Jurkat, Clone E6-1 (cell line): ENCODE measurements around the gene ZMYND19.
A peak's percentile ranks its signal among the peaks of the same experiment; 100 is the strongest.
"Not testable (repeated sequence)": the region's sequence is repeated elsewhere in the genome, so short reads cannot be mapped to it uniquely, and the experiment has no call there.

Experiments used
- DNase-seq: peaks from one replicate; pipeline ENCODE4 v3.0.0-alpha.2; 2011; ENCODE audit warnings: low read depth, low spot score
- H3K4me3 ChIP-seq: 2 replicates; pipeline ENCODE4 v1.5.1; 2011; ENCODE audit warnings: mild to moderate bottlenecking, low read length, control low read depth, moderate library complexity

Gene ZMYND19

DNA sequence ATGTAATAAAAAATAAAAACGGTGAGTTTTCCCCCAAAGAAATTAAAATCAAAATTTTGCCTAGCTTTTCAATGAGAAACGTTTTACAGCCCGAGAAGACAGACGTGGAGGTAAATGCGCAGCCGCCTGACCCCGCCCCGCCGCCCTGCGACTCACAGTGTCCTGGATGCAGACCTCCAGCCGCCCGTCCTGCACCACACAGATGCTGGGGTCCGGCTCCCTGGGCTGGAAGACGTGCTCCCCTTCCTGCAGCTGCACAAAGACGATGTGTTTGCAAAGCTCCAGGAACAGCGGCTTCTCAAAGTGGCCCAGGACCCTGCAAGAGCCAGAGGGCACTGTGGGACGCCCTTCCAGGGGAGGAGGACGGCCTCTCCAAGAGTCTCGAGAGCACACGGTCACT, 47.8 kb downstream of the ZMYND19 start:
- no peak for DNase-seq
- no peak overlapping the region for H3K4me3 ChIP-seq

DNA sequence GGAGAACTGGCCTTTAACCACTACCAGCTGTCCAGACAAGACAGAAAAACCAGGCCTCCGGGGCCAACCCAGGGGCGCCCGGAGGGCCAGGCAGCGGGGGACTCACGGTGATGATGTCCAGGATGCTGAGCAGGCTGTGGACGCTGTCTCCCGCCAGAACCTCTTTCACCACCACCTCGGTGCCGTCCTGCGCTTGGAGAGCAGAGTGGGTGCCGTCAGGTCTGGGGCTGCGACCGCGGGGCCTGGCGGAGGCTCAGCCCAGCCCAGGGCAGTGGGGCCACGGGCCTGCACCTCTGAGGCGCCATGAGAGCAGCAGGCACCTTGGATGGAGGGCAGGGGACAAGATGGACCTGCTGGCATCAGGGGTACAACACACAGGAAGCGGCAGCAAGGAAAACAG, 49.8 kb downstream of the ZMYND19 start:
- no peak for DNase-seq
- H3K4me3 ChIP-seq, result no peak overlapping the region

DNA sequence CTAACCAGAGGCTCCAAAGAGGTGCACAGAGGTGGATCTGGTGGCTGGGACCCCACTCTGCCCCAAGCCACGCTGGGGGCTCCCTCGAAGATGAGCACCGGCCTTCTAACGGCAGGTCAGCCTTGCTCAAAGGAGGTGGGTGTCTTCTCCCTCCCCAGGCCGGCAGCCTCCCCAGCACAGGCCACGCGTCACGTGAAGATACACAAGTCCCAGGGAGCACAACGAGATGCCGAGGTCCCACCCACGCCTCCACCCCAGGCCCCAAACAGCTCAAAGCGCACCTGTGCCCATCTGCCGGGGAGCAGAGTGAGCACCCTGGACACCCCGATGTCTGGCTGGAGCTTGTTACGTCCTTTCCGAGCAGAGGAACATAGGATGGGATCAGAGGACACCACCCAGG, 52.3 kb downstream of the ZMYND19 start:
- H3K4me3 ChIP-seq, result no peak overlapping the region
- no peak for DNase-seq

DNA sequence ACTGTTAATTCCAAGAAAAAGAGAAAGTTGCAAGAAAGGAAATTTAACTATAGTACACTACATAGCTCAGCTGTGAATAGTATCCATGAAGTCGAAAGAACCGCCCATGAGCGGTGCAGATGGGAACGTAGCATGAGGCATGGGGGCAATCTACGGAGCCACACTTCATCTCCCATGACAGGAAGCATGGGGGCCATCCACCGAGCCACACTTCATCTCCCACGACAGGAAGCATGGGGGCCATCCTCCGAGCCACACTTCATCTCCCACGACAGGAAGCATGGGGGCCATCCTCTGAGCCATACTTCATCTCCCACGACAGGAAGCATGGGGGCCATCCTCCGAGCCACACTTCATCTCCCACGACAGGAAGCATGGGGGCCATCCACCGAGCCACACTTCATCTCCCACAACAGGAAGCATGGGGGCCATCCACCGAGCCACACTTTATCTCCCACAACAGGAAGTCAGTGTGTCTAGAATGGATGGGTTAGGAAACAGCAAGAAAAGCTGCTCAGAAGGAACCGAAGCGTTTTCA, 53.6 kb downstream of the ZMYND19 start:
- DNase-seq, result peak; percentile 62
- not testable (repeated sequence) for H3K4me3 ChIP-seq

DNA sequence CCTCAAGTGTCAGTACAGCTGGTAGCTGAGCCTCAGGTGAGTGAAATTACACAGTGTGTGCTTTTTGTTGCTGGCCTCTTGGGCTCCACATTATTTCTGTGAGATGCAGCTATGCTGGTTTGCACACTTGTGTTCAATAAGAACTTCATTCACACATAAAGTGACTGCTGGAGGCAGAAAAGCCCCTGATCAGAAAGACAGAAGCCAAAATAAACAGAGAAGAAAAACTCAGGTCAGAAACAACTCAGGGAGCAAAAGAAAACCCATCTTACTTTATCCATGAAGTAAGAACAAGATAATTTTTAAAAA, 55.2 kb downstream of the ZMYND19 start:
- no peak overlapping the region for H3K4me3 ChIP-seq
- DNase-seq, result no peak

DNA sequence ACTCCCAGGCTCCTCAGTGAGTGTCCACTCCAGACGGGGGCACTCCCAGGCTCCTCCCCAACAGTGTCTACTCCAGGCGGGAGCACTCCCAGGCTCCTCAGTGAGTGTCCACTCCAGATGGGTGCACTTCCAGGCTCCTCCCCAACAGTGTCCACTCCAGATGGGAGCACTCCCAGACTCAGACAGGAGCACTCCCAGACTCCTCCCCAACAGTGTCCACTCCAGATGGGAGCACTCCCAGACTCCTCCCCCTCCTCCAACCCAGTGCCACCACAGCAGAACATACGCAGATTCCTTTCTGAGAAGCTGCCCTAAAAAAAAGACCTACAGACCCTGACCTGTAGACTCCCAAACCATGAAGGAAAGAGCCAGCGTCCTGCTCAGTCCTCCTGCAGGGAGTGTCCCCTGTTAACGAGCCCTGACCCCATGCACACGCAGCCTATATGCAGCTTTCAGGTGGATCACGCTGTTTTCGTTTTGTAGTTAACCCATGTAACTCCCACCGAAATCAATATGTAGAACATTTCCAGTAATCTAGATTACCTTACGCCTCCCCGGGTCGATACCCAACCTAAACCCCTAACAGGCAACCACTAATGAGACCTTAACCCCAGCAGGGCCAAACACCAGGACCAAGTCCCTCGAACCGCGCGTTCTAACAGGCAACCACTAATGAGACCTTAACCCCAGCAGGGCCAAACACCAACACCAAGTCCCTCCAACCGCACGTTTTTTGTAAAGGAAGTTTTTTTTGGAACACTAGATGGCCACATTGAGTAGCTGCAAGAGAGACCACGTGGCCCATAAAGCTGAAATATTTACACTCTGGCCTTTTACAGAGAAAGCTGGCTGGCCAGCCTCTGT, 55.8 kb downstream of the ZMYND19 start:
- H3K4me3 ChIP-seq, result no peak overlapping the region
- peak; percentile 44 for DNase-seq

DNA sequence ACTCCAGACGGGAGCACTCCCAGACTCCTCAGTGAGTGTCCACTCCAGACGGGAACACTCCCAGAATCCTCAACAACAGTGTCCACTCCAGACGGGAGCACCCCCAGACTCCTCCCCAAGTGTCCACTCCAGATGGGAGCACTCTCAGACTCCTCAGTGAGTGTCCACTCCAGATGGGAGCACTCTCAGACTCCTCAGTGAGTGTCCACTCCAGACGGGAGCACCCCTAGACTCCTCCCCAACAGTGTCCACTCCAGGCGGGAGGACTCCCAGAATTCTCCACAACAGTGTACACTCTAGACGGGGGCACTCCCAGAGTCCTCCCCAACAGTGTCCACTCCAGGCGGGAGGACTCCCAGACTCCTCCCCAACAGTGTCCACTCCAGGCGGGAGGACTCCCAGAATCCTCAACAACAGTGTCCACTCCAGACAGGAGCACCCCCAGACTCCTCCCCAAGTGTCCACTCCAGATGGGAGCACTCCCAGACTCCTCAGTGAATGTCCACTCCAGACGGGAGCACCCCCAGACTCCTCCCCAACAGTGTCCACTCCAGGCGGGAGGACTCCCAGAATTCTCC, 57.3 kb downstream of the ZMYND19 start:
- not testable (repeated sequence) for DNase-seq

More for the DNA sequence above, 57.3 kb downstream of the ZMYND19 start:
- H3K4me3 ChIP-seq, result not testable (repeated sequence)
